ENCODE measurements around the gene RAD51B.
"Not testable (repeated sequence)": the region's sequence is repeated elsewhere in the genome, so short reads cannot be mapped to it uniquely, and the experiment has no call there.

The RAD51B gene

DNA sequence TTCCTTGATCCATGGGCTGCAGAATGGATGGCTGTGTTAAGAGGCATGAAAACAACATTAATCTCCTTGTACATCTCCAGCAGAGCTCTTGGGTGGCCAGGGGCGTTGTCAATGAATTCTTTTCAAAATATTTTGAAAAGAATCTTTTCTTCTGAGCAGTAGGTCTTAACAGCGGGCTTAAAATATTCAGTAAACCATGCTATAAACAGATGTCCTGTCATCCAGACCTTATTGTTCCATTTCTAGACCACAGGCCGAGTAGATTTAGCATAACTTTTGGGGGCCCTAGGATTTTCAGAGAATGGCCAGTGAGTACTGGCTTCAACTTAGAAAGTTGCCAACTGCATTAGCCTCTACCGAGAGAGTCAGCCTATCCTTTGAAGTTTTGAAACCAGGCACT lies 130.2 kb downstream of the RAD51B start:
- no peak for DNase-seq (ENCODE audit: low read depth)

DNA sequence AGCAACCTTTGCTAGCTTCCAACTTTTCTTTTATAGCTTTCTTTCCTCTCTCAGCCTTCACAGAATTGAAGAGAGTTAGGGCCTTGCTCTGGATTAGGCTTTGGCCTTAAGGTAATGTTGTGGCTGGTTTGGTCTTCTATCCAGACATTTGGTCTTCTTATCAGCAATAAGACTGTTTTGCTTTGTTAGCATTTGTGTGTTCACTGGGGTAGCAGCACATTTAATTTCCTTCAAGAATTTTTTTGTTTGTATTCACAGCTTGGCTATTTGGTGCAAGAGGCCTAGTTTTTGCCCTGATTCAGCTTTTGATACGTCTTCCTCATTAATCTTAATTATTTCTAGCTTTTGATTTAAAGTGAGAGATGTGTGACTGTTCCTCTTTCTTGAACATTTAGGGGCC lies 130.8 kb downstream of the RAD51B start:
- no peak for DNase-seq (ENCODE audit: low read depth)

- peak; percentile 81 for DNase-seq (ENCODE audit: low read depth)
These were observed 132.1 kb downstream of the RAD51B start for GRCh38 chr14:67951529-67952135.

DNA sequence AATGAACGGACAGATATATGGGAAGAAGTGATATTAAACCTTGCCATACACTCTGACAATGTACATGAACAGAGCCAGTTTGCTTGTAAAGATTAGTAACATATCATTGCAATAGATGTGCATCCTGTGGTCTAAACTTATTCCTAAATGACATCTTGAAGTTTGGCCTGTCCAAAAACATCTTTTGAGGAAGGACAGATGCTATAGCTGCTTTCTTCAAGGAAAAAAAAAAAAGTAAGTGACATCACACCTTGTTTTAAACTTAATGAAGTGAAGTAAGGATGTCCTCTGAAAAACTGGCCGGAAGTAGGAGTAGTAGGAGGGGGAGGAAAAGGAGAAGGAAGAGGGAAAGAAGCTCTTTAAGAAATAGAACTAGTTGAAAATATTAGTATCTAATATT lies 132.8 kb downstream of the RAD51B start:
- no peak for DNase-seq (ENCODE audit: low read depth)

DNA sequence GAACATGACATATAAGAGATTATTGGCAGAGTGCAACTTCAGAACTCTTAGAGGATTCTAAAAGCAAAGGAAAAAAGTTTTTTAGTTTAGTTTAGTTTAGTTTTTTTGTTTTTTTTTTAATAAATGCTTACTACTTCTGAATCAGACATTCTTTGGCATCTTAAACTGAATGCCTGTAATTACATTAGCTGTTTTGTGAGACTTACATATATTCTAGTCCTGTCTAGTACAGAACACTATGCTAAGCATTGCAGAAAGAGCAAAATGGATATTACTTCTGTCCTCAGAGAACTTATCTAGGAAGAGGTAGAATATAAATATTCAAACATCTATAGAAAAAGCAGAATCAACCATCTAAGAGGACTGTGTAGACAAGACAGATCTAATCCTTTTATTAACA lies 133.2 kb downstream of the RAD51B start:
- DNase-seq (ENCODE audit: low read depth): no peak

- DNase-seq (ENCODE audit: low read depth): peak; percentile 26
These were observed 135.7 kb downstream of the RAD51B start for GRCh38 chr14:67955261-67955660.

- no peak for DNase-seq (ENCODE audit: low read depth)
These were observed 138.4 kb downstream of the RAD51B start for GRCh38 chr14:67957946-67958345.

DNA sequence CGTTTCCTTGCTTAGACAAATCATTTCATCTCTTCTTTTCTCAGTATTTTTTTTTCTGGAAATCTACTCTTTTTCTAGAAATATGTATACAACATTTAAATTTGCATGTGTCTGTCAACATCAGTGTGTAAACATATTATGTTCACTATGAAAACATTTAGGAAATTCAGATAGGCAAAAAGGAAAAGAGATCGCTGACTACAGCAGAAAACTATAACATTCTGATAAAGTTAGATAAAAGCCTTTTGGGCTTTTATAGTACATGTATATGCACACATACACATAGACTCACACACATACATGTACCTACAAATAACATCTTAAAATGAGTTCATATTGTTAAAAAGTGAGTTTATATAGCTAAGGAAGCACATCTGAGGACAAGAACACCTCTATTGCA lies 142.1 kb downstream of the RAD51B start:
- no peak for DNase-seq (ENCODE audit: low read depth)

DNA sequence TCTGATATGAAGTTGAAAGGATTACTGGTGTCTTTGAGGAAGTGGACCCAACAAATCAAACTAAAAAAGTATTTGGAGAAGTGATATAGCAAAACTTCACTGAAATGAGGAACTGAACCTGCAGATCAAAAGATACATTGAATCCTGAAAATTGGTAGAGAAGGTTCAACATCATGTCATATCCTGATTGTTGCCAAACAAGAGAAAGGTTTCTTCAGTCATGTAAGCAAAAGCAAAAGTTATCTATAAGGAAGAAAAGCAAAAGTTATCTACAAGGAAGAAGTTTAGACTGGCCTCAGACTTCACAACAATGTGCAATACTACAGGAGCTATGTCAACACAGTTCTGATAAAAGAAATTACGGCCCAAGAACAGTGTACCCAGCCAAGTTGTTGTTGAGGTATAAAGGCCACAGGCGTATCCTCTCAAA lies 142.7 kb downstream of the RAD51B start:
- DNase-seq (ENCODE audit: low read depth): no peak

GRCh38 chr14:67963545-67963944 lies 144.0 kb downstream of the RAD51B start:
- no peak for DNase-seq (ENCODE audit: low read depth)

- peak; percentile 70 for DNase-seq (ENCODE audit: low read depth)
These were observed 144.6 kb downstream of the RAD51B start for GRCh38 chr14:67963960-67964812.

- no peak for DNase-seq (ENCODE audit: low read depth)
These were observed 146.1 kb downstream of the RAD51B start for GRCh38 chr14:67965696-67966095.

GRCh38 chr14:67967206-67967605 lies 147.6 kb downstream of the RAD51B start:
- no peak for DNase-seq (ENCODE audit: low read depth)

DNA sequence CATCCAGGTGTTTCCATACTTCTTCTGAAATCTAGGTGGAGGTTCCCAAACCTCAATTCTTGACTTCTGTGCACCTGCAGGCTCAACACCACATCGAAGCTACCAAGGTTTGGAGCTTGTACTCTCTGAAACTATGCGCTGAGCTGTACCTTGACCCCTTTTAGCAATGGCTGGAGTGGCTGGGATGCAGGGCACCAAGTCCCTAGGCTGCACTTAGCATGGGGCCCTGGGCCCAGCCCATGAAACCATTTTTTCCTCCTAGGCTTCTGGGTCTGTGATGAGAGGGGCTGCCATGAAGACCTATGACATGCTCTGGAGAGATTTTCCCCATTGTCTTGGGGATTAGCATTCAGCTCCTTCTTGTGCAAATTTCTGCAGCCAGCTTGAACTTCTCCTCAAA lies 148.4 kb downstream of the RAD51B start:
- not testable (repeated sequence) for DNase-seq (ENCODE audit: low read depth)

DNA sequence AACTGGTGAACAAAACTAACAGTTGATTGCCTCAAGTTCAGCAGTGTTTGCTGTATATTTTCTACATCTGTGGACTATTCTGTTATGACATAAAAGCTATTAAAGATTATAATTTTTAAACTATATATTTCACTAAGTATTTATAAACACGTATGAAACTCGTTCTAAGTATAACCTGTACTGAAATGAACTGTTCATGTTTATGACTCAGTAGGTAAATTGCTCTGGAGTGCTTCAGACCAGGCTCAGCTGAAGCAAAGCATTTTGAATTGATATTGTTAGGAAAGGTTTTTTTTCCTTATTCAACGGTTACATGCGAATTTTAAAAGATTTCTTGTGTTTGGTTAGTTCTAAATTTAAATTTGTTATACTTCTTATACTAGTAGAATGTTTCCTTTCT lies 151.3 kb downstream of the RAD51B start:
- no peak for DNase-seq (ENCODE audit: low read depth)

- DNase-seq (ENCODE audit: low read depth): no peak
These were observed 152.3 kb downstream of the RAD51B start for GRCh38 chr14:67971627-67972625.

DNA sequence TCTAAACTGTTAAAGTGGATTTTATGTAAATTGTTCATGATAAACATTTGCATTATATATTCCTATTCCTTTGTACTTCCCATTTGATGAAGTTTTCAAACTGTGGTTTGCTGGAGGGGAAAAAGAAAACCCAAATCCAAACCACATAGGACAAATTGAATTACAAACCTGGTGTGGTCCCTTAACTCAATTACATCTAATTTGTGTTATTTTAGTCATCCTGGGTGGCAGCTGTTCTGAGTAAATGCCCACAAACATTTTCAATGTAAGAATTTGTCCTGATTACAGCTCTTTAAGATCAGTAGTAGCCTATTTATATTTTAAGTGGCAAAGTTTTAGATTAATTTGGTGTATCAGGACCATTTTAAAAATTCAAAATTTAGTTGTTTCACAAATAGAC lies 153.9 kb downstream of the RAD51B start:
- DNase-seq (ENCODE audit: low read depth): no peak

DNA sequence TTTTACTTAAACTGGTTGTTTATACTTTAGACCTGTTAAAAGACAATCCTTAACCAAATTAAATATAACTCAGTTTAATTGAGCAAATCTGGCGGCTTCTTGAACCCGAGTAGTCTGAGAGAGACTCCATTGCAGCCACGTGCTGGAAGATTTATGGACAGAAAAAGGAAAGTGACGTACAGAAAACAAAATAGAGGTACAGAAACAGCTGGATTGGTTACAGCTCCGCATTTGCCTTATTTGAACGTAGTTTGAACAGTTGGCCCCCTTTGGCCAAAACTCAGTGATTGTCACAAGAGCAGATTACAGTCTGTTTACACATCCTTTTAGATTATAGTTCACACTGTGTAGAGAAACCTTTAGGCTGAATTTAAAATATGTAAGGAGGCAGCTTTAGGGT lies 155.9 kb downstream of the RAD51B start:
- no peak for DNase-seq (ENCODE audit: low read depth)

DNA sequence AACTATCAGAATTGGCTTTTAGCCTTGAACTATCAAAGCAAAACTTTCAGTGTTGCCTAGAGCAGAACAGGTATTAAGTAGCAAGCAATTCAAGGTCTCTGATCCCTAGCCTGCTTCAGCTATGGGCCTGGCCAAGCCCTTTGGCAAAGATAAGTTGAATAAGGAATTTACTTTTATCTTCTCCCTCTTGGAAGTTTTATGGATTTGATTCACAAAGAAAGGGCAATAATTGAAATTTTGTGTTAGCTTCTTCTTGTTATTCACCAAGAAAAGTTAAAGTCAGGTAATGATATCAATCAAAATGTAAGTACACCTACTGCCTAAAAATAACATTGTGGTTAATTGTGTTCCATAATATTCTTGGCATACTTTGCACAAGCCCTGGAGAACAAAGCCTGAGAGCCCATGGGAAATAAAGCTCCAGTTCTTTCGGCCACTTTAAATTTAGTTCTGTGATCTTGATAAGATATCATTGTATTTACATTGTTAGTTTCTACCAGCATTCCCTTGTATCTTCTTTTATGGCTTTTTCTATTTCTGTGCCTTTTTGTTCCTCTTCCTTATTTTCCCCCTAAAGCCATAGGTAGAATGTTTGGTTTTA lies 158.0 kb downstream of the RAD51B start:
- DNase-seq (ENCODE audit: low read depth): no peak

DNA sequence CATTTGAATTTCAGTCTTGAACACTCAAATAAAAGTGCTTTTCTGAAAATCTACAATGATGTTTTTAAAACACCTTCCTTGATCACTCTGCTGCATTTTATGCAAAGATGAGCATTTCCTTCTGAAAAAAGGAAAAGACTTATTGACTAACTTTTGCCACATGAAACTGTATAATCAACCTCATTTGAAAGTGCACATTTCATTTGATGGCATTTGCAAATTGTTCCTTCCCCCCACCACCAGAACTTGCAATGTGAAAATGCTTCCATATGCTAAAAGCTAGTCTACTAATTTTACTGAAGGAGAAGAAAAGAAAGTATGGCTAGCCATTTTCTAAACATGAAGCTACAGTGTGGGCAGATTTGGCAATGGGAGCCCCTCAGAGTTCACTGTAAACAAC lies 159.2 kb downstream of the RAD51B start:
- DNase-seq (ENCODE audit: low read depth): no peak

DNA sequence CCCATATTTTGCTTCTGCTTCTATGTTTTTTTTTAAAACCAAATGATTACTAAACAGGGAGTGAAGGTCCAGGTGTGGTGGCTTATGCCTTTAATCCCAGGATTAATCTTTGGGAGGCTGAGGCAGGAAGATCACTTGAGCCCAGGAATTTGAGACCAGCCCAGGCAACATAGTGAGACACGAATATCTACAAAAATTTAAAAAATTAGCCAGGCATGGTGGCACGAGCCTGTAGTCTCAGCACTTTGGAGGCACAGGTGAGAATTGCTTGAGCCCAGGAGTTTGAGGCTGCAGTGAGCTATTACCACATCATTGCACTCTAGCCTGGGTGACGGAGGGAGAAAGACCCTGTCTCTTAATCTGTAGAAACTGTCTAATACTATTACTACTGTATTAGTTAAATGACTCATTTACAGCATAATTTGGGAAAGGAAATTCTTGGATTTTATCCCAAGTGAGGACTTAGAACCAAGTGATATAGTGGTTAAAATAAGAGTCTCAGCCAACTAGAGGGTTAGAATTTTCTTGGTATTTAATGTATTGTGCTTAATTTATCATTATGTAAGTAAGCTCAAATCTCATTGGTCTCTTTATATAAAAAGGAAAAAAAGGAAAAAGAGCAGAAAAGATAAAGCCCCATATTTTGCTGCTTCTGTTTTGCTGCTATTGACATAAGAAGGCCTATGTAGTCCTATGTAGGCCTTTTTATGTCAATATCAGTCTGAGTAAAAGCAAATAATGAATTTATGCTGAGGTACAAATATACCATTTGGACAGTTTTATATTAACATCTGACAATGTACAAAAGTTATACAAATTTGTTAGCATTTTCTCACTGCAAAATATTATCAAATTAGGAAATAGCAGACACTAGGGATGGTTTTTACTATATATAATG lies 163.4 kb downstream of the RAD51B start:
- DNase-seq (ENCODE audit: low read depth): no peak

Measured in iris pigment epithelial cell (primary cell).